NCI-H146 treated with DMSO at 0.1 percent for 48 hours (cell line): ENCODE results near the gene PPIL6.
"Not testable (repeated sequence)": the region's sequence is repeated elsewhere in the genome, so short reads cannot be mapped to it uniquely, and the experiment has no call there.

Experiments used
- DNase-seq: peaks from one replicate; lab custom pipeline; 2025; ENCODE audit not compliant: unreplicated experiment; lab: John Stamatoyannopoulos, UW

Gene PPIL6

DNA sequence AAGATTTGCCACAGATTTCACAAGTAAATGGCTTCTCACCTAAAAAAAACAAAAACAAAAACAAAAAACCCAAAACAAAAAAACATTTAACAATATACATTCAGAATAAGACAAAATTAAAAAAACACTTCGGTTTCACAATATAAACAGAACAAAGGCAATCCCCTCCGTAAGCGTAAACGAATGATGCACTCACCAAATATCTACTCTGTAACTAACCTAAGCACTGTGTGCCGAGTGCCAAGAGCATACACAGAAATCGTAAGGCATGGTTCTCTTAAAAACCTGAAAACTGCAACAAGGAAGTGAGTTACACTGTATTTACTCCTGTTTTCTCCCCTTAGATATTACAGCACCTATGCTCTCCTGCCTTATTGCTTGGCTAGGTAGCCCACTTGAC, 27.3 kb upstream of the PPIL6 start:
- DNase-seq: no peak

DNA sequence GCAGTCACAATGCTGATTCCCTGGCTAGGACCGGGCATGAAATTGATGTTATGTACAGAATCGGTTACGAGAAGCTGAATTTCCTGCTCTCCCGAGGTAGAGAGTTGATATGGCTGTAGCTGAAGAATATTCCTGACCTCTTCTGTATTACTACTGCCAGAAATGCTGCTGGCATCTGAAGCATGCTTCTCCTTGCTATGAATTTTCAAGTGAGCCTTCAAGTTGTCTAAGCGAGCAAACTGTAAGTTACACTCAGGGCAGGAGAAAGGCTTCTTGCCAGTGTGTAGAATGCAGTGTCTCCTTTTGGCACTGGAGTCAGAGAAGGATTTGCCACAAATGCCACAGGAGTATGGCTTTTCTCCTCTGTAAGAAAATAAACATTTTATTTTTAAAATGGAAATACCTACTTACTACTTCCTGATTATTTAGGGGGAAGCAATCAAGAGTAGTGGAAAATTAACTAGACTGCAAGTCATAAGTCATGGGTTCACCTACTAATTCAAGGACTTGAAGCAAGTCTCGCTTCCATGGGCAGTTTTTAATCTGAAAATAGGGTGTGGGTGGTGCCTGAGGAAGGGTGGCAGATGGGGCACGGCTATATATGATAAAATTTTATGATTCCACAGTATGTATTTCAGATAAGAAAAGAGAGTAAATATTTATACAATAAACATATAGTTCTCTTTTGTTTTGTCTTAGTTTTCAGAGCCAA, 25.9 kb upstream of the PPIL6 start:
- no peak for DNase-seq

DNA sequence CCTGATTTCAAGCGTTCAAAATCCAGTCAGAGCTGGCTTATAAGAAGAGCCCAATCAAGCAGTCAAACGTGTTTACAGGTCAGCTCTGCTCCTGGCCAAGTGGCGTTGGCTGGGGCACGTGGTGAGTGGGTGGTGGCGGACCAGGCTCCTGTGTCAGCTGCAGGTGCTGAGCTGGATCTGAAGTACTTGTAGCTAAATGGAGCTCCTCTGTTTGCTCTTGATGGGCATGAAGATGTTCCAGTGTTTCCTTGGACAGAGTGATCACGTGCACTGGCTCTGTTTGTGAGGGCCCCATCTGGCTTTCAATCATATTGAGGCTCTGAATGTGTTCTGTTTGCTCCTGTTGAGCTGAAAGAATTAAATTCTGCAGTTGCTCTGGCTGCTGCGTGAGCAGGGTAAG, 25.3 kb upstream of the PPIL6 start:
- DNase-seq: peak; percentile 20

DNA sequence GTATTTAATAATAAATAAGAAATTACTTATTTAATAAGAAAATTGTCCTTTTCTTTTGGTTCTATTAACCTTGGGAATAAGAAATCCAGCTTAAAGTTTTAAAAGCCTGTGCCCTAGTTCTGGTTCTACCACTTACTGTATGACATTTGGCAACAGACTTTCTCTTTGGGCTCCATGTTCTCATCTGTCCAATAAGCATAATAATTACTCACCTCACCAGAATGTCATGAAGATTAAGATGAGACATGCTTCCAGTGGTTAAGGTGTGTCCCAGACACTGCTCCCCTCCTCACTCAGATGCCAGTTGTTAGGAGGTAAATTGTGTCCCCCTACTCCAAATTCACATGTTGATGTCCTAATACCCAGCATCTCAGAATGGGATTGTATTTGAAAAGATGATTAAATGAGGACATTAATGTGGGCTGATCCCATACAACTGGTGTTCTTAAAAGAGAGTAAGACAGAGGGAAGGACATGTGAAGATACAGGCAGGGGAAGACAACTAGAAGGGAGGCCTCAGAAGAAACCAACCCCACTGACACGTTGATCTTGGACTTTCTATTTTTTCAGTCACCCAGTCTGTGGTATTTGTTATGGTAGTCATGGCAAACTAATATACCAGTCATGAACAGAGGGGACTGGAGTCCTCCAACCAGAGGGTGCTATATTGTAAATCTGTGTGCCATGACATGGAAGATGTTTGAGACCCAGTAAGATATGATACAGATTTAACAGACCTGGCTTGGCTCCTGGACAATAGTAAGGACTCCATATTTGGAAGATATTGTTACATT, 21.5 kb upstream of the PPIL6 start:
- no peak for DNase-seq

DNA sequence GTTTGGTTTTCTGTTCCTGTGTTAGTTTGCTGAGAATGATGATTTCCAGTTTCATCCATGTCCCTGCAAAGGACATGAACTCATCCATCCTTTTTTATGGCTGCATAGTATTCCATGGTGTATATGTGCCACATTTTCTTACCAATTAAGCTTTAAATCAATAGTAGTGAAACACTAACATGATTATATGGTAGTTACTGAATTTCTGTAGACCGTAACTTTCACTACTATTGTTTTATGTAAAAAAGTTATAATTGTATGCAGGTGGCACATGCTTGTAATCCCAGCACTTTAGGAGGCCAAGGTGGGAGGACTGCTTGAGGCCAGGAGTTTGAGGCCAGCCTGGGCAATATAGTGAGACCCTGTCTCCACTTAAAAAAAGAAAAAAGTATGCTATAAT, 20.8 kb upstream of the PPIL6 start:
- not testable (repeated sequence) for DNase-seq

DNA sequence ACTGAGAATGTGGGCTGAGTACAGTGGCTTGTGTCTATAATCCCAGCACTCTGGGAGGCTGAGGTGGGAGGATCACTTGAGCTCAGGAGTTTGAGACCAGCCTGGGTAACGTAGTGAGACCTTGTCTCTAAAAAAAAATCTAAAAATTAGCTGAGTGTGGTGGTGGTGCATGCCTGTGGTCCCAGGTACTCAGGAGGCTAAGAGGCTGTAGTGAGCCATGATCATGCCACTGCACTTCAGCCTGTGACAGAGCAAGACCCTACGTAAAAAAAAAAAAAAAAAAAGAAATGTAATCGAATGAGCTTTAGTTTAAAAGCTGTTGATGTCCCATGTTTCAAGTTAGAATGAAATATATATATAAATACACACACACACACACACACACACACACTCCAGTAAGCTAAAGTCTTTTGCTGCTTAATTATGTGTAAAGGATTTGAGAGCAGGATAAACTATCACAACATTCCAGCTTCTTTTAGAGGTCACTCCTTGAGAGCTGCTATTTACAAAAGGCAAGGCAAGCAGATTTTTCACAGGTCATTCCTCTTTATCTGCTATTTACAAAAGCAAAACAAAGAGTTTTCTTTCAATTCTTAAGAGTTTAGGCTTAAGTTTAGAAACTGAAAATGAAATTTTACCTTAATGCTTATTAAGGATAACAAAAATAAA, 19.9 kb upstream of the PPIL6 start:
- DNase-seq: no peak

DNA sequence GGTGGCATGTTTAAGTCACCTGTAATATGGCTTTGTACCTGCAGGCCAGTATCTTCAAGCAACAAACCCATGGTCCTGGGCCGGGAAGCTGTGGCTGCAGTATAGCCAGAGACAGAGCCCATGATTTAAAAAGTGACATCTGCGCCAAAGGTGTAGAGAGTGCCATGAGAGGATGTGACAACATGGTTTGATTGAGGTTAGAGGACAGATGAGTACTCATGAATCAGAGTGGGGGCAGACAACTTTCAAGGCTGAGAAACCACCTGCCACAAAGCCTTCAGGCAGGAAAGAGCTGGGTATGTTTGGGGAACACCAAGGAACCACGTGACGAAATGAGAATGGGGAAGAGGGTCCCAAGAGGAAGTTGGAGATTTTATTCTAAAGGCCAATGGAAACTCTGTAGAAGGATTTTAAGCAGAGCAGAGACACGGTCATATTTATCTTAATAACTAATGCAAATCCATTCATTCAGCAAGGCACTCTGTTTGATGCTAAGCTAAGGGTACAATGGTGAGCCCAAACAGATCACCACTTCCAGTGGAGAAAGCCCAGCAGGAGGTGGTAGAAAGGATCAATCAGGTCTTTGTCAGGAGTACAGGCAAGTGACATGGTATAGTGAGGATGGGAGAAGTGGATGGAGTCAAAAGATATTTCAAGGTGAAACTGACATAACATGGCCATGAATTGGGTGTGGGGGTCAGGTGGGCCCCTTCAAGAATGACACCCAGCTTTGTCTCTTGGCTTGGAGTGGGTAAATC, 18.5 kb upstream of the PPIL6 start:
- peak; percentile 55 for DNase-seq

DNA sequence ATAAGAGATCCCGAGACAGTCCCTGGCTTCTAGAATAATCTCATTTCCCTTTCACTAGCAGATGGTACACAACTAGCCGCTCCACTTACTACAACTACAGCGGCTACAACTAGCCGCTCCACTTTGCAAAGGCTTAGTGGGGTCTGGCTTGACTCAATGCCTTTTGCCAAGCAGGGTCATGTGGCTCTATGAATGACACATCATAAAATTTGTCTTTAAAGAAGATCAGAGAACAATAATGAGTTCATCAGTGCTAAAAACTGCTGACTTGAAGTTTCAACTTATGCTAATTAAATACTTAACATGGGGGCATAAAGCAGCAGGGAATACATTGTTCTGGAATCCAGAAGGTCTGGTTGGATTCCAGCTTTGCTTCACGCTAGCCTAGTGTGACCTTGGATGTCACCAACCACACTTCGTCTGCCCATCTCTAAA, 17.2 kb upstream of the PPIL6 start:
- DNase-seq: no peak

DNA sequence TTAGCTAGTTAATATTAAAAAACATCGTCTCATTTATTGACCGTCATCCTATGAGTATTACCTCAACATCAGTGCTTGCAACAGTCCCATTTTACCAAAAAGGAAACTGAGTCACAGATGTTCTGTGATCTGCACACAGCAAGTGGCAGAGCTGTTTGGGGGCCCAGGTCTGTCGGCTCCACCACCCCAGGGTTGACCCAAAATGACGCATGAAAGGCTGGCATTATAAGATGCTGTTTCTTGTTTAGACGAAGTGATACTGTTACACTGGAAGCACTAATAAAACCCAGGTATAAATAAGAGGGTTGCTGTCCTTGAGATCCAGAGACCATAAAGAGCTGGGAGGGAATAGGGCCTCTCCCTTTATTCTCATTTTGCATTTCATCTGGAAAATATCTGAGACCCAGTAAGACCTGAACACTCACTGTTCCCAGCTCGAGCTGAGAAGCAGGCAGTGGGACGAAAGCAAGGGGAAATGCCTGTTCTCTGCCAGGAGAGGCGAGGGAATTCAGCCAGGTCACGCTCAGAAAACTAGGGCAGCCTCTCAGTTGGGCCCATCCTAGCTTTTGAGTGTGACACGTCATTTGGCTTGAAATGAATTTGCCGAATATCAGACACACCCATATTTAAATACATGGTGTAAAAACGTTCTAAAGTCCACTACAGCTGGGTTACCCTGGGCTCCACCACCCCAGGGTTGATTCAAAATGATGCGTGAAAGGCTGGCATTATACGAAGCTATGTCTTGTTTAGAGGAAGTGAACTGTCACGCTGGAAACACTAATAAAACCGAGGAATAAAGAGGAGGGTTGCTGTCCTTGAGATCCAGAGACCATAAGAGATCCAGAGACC, 16.5 kb upstream of the PPIL6 start:
- no peak for DNase-seq

DNA sequence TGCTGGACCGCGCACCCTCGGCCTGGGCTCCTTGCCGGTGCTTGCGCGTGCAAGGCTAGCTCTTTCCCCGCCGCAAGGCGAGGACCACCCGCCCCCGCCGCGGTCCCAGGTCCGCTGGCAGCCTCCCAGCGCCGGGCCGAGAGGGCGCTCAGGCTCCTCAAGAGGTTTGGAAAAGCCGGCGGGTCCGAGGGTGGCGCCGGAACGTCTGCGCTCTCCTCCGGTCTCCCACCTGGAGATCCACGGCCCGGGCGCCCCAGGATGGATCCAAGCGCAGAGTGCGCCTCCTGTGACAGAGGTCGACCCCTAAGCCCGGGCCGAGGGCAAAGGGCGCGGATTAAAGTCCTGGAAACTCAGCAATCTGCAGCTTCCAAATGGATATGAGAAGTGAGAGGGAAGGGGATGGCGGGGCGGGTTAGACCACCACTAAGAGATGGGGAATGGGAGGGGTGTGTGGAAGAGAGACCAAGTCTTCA, 15.7 kb upstream of the PPIL6 start:
- DNase-seq: no peak

DNA sequence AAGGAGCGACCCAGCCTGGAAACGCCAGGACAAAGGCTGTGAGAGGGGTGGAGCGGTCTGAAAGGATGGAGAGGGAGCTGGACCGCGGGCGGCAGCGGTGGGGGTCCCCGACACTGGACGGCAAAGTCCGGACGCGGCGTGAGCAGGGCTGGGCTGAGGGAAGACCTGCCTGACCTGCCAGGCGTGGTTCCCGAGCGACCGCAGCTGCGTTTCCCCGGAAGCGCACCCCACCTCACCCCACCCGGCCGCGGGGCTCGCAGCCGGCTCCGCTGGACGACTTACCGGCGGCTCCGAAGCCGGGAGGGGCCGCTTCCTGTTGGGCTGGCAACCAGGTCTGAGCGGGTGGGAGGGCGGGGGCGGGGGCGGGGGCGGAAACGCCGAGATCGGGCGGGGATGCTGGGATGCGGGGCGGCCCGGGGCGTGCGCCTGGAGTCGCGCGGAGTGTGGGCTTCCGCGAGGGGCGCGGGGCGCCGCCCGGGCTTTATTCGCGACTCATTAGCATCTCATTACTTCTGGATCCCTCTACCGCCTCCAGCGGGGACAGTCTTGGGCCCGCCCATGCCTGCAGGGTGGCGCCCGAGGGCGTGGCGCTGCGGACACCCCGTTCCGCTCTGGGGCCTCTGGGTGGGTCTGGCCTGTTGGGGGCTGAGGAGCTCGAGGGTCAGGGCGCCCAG, 15.1 kb upstream of the PPIL6 start, which contains the start of gene MICAL1:
TSS of gene MICAL1 (minus strand) at position 336 of the 674 bp plus-strand sequence. CDS start 1,576 bp downstream, outside the sequence.
- DNase-seq: peak; percentile 52

DNA sequence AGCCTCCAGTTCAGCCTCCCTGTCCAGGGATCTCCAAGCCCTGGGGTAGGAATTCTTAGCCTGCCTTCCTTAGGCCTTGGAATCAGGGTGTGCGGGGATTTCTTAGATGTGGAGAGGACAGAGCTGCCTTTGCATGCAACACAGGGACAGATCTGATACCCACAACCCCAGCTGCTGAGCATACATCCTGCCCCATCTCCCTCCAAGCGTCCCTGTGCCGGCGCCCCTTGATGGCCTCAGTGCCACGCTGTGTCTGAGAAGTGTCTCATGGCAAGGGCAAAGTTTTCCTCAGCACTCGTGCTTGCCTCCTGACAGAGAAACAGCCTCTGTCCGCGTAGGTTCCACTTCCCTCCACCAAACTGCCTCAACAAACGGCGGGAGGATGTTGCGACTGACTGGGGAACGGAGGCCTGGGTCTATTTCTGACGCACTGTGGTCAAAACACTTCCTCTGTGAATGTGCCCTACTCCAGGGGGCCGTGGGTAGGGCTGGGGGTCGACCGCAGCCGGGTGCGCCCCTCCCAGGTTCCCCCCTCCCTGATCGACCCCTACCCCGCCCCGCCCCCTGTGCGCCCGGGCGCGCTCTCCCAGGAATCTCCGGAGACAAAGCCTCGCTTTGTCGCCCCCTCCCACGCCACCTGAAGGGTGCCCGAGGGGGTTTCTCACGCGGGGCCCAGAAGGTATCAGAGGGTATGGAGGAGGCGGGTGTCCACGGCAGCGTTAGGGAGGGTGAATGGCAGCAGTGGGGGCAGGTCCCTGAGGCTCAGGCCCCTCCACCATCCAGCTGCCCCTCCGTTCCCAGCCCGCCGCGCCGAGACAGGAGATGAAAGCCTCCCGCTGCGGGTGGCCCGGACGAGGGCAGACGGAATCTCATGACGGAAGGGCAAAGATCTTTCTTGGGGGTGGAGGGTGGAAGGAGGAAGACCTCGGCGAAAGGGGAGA, 14.3 kb upstream of the PPIL6 start:
- no peak for DNase-seq

DNA sequence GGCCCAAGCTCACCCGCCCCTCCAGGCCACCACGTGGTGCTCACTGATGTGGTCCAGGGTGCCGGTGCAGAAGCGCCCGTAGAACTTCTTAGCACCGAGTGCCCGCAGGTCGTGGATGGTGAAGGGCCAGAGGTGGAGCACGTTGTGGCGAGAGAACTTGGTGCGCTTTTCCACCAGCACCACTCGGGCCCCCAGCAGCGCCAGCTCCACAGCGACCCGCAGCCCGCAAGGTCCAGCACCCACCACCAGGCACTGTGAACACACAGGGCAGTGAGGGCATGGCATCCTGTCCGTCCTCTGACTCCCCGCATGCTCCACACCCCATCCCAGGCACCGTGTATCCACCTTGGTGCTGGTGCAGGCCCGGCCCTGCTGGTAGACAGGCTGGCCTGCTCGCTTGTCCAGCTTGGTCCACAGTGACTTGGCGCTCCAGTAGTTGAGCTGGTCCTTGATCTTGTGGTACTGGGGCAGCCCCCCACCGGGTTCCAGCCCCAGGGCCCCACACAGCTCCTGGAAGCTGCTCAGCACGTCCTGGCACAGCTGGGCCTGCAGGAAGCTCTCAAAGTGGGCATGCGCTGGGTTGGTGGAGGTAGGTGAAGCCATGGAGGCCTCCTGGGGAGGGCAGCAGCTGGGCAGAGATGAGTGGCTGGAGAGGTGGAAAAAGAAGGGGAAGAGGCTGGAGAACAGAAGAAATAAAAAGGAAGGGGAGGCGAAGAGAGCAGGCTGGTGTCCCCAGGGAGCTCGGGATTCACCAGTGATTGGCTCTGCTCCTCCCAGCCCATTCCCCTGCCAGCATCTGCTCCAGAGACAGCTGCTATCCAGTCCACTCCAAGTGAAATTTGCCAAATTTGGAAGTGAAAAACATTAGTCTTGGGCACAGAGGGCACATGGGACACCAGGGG, 13.4 kb upstream of the PPIL6 start:
- no peak for DNase-seq

DNA sequence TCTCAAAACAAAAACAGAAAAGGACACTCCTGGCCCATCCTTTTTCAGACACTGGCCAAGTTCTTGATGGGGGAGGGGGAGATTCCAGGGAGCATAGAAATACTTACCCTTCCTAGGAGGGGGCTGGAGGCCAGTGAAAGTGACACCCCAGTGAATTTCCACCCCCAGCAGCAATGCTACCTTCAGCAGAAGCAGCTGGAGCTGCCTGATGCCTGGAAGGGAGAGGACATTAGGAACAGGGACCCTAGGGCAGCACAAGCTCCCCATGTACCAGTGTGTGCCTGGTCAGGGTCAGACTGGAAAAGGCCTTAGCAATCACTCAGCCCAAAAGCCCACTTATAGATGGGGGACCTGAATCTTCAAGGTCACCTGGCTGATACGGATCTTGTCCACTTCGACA, 12.7 kb upstream of the PPIL6 start:
- DNase-seq: no peak

DNA sequence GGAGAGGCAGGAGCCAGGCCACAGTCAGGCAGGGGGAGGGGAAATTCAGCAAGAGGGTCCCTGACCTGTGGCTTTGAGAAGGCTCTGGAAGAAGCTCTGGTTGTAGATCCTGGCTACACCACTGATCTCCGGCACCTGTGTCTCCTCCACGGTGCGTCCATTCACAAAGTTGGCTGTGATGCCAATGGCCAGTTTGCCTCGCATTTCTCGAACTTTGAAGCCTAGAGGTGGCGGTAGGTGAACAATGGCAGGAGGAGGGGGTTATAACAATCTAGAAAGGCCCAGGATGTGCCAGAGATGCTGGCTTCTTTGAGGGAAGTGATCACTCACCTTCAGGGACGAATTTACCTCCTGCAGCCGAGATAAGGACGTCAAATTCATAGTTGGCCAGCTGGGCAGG, 11.8 kb upstream of the PPIL6 start:
- DNase-seq: no peak

DNA sequence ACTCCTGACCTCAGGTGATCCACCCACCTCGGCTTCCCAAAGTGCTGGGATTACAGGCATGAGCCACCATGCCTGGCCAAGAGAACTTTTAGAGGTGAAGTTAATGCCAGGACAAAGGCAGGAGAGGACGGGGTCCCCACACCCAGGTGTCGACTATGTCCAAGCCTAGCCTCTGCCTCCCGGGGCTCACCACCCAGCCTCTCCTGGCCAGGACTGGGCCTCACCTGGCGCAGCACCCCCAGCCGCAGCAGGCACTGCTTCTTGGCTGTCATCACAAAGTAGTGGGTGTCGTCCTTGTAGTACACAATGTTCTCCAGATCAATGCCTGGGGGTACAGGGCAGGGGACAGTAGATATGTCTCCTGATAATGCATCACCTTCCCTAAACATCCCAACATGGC, 10.9 kb upstream of the PPIL6 start:
- DNase-seq: no peak

DNA sequence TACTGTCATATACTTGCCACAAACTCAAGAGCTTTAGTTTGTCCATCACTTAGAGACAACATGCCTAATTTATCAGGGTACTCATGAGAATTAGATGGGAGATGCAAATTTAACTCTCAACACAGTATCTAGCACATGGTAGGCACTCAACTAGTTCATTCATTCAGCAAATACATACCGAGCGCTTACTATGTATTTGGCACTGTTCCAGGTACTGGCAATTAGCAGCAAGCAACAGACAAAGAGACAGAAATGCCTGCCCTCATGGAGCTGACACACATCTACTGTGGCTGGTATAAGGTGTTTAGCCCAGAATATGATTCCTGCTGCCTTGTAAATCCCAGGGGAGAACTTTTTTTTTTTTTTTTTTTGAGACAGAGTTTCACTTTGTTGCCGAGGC, 10.4 kb upstream of the PPIL6 start:
- no peak for DNase-seq
